CD4-positive, alpha-beta T cell treated with Interleukin-12 subunit alpha and Interleukin-12 subunit beta, for 1 hour (primary cell): ENCODE data around the gene CABP1.

Source experiments
- DNase-seq: peaks from one replicate; pipeline ENCODE4 v3.0.0-alpha.2; 2020

CABP1 gene

GRCh38 chr12:120698665-120699064 lies 58.2 kb downstream of the CABP1 start:
- DNase-seq, result no peak

GRCh38 chr12:120699553-120699952 lies 59.1 kb downstream of the CABP1 start:
- DNase-seq, result no peak

- DNase-seq, result no peak
Measured at GRCh38 chr12:120700886-120701285, 60.5 kb downstream of the CABP1 start.

- DNase-seq, result no peak
Measured at GRCh38 chr12:120702637-120703036, 62.2 kb downstream of the CABP1 start.

GRCh38 chr12:120703311-120703942 lies 63.0 kb downstream of the CABP1 start:
- no peak for DNase-seq

- no peak for DNase-seq
Measured at GRCh38 chr12:120705618-120706017, 65.2 kb downstream of the CABP1 start.

- no peak for DNase-seq
Measured at GRCh38 chr12:120706029-120706428, 65.6 kb downstream of the CABP1 start.

- no peak for DNase-seq
Measured at GRCh38 chr12:120708651-120709050, 68.2 kb downstream of the CABP1 start.

GRCh38 chr12:120710031-120710804 lies 69.8 kb downstream of the CABP1 start, which contains the start of gene UNC119B:
UNC119B (plus strand) TSS chr12:120710458; CDS start chr12:120710475, 17 bp downstream.
- peak; percentile 78 for DNase-seq

- peak; percentile 20 for DNase-seq
Measured at GRCh38 chr12:120710805-120711296, 70.4 kb downstream of the CABP1 start.

- no peak for DNase-seq
Measured at GRCh38 chr12:120711411-120711810, 71.0 kb downstream of the CABP1 start.

GRCh38 chr12:120712610-120713009 lies 72.2 kb downstream of the CABP1 start:
- DNase-seq, result no peak

- DNase-seq, result peak; percentile 87
Measured at GRCh38 chr12:120713861-120714482, 73.5 kb downstream of the CABP1 start.
